ENCODE results near the gene FBLN5. TPM values are rescaled to one million over a fixed set of nuclear protein-coding genes. Genes with fewer than 3 reads are reported as not detected.

The FBLN5 gene
- total and polyA plus RNA-seq, 8 donors: 20.1 to 151 (median 48.6) TPM

- Histone ChIP-seq H3K27me3 (no peaks in the 10 kb centered on the region), H3K4me3 (no peak overlapping the region), H3K27ac (peak overlapping the region in 4 of 5 donors; percentile 22 to 62 (median 46)), H3K36me3 (peaks cover 2 to 55% (median 12%) of the 10 kb centered on the region in 4 donors), H3K4me1 (peaks cover 11 to 44% (median 27%) of the 10 kb centered on the region in 4 donors), H3K9me3 (no peaks in the 10 kb centered on the region)
- TF ChIP-seq, protein P1, sequence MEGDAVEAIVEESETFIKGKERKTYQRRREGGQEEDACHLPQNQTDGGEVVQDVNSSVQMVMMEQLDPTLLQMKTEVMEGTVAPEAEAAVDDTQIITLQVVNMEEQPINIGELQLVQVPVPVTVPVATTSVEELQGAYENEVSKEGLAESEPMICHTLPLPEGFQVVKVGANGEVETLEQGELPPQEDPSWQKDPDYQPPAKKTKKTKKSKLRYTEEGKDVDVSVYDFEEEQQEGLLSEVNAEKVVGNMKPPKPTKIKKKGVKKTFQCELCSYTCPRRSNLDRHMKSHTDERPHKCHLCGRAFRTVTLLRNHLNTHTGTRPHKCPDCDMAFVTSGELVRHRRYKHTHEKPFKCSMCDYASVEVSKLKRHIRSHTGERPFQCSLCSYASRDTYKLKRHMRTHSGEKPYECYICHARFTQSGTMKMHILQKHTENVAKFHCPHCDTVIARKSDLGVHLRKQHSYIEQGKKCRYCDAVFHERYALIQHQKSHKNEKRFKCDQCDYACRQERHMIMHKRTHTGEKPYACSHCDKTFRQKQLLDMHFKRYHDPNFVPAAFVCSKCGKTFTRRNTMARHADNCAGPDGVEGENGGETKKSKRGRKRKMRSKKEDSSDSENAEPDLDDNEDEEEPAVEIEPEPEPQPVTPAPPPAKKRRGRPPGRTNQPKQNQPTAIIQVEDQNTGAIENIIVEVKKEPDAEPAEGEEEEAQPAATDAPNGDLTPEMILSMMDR (IDR thresholded peaks at IDR 0.05): no peak
- TF ChIP-seq POLR2A (IDR thresholded peaks at IDR 0.05) (no peak), POLR2AphosphoS5 (IDR thresholded peaks at IDR 0.05) (no peak)
- intact Hi-C loops (cut with DNase I; ENCODE audit: low total_unique reads): no loop called here
- 69 to 77% (median 70%) methylated on average over 6 of the region's 6 CpGs for WGBS, 5 donors
- no peak for DNase-seq
Measured at GRCh38 chr14:91884664-91885063, 62.8 kb downstream of the FBLN5 start.

GRCh38 chr14:91883753-91884152 lies 63.7 kb downstream of the FBLN5 start:
- TF ChIP-seq POLR2AphosphoS5 (IDR thresholded peaks at IDR 0.05): no peak
- TF ChIP-seq, protein P1 (IDR thresholded peaks at IDR 0.05): no peak
- no peak for TF ChIP-seq POLR2A (IDR thresholded peaks at IDR 0.05)
- TF ChIP-seq EP300 (IDR thresholded peaks at IDR 0.05): no peak
- WGBS, 5 donors: 83 to 91% (median 86%) methylated on average over 9 of the region's 9 CpGs
- Histone ChIP-seq H3K27ac (peak overlapping the region in 4 of 5 donors; percentile 22 to 62 (median 46)), H3K4me1 (peaks cover 2 to 44% (median 23%) of the 10 kb centered on the region in 4 donors), H3K27me3 (no peaks in the 10 kb centered on the region), H3K4me3 (no peak overlapping the region), H3K9me3 (no peaks in the 10 kb centered on the region), H3K36me3 (peaks cover 0 to 64% (median 12%) of the 10 kb centered on the region in 4 donors)
- intact Hi-C loops (cut with DNase I; ENCODE audit: low total_unique reads): no loop called here
- DNase-seq: no peak

- Histone ChIP-seq H3K9me3 (no peaks in the 10 kb centered on the region), H3K4me1 (peaks cover 0 to 44% (median 22%) of the 10 kb centered on the region in 4 donors), H3K27ac (peak overlapping the region in 4 of 5 donors; percentile 25 to 60 (median 30)), H3K27me3 (no peaks in the 10 kb centered on the region), H3K4me3 (no peak overlapping the region), H3K36me3 (peaks cover 0 to 66% (median 12%) of the 10 kb centered on the region in 4 donors)
- no peak for DNase-seq
- 76 to 94% (median 83%) methylated on average over 4 of the region's 4 CpGs for WGBS, 5 donors
- no peak for TF ChIP-seq POLR2AphosphoS5 (IDR thresholded peaks at IDR 0.05)
- no peak for TF ChIP-seq EP300 (IDR thresholded peaks at IDR 0.05)
- intact Hi-C loops (cut with DNase I; ENCODE audit: low total_unique reads): no loop called here
Measured at GRCh38 chr14:91882776-91883175, 64.7 kb downstream of the FBLN5 start.

- 68 to 96% (median 87%) methylated on average over 3 to 5 of the region's 5 CpGs for WGBS, 5 donors
- no peaks in the 10 kb centered on the region for H3K27me3 ChIP-seq
Measured at GRCh38 chr14:91882369-91882768, 65.1 kb downstream of the FBLN5 start.

More at GRCh38 chr14:91882369-91882768, 65.1 kb downstream of the FBLN5 start:
- DNase-seq: no peak
- Histone ChIP-seq H3K27ac (peak overlapping the region in 4 of 5 donors; percentile 25 to 60 (median 30)), H3K36me3 (peaks cover 0 to 70% (median 15%) of the 10 kb centered on the region in 4 donors), H3K9me3 (no peaks in the 10 kb centered on the region), H3K4me1 (peaks cover 0 to 44% (median 22%) of the 10 kb centered on the region in 4 donors), H3K4me3 (no peak overlapping the region)
- TF ChIP-seq POLR2AphosphoS5 (IDR thresholded peaks at IDR 0.05) (no peak), POLR2A (IDR thresholded peaks at IDR 0.05) (no peak), EP300 (IDR thresholded peaks at IDR 0.05) (no peak)
- TF ChIP-seq, protein P1 (IDR thresholded peaks at IDR 0.05): no peak
- intact Hi-C loops (cut with DNase I; ENCODE audit: low total_unique reads): no loop called here
